HL-60 (cell line): ENCODE results near the gene CAB39L.

ENCODE experiments used
- DNase-seq, 2 experiments: peaks; one replicate each; pipeline ENCODE4 v3.0.0-alpha.2; 2010 to 2020; ENCODE audit warnings: low read depth in 1 of 2, low spot score in 1 of 2
- H3K27ac ChIP-seq: fragments of 250-450 bp; sonication (Bioruptor Pico); replicated peaks from 2 replicates; pipeline ENCODE4 v1.5.1; 2020; ENCODE audit warnings: mild to moderate bottlenecking, moderate library complexity
- H3K27me3 ChIP-seq: fragments of 250-450 bp; sonication (Bioruptor Pico); 2 replicates; pipeline ENCODE4 v1.5.1; 2021; ENCODE audit warnings: mild to moderate bottlenecking, moderate library complexity; ENCODE audit not compliant: insufficient read depth, poor library complexity, severe bottlenecking
- H3K4me3 ChIP-seq: replicated peaks from 2 replicates; pipeline ENCODE4 v1.5.1; 2011; ENCODE audit warnings: mild to moderate bottlenecking, control low read depth, low read length; ENCODE audit not compliant: insufficient read depth
- CTCF ChIP-seq: IDR thresholded peaks from one replicate; pipeline ENCODE4 v1.5.1; 2011; ENCODE audit warnings: low read length, control low read depth, inconsistent platforms; ENCODE audit not compliant: insufficient read depth
- GABPA ChIP-seq: IDR thresholded peaks from 2 replicates; pipeline ENCODE4 v1.6.1; 2012; ENCODE audit warnings: low read depth
- POLR2AphosphoS5 ChIP-seq: IDR thresholded peaks from 2 replicates; pipeline ENCODE4 v1.6.1; 2012; ENCODE audit warnings: low read depth
- REST ChIP-seq: IDR thresholded peaks from 2 replicates; pipeline ENCODE4 v1.6.1; 2012; ENCODE audit warnings: low read depth; ENCODE audit not compliant: insufficient replicate concordance
- SPI1 ChIP-seq: IDR thresholded peaks from 2 replicates; pipeline ENCODE4 v1.6.1; 2012; ENCODE audit warnings: low read depth, mild to moderate bottlenecking, borderline replicate concordance

The CAB39L gene

GRCh38 chr13:49292742-49293486, 150.9 kb downstream of the CAB39L start:
- no peak overlapping the region for H3K27ac ChIP-seq
- TF ChIP-seq REST, result no peak
- no peak for TF ChIP-seq CTCF
- TF ChIP-seq SPI1, result no peak

GRCh38 chr13:49288458-49288857, 155.4 kb downstream of the CAB39L start:
- no peak overlapping the region for H3K27ac ChIP-seq
- no peak for DNase-seq
- H3K4me3 ChIP-seq, result no peak overlapping the region
- H3K27me3 ChIP-seq, result no peaks in the 10 kb centered on the region
- no peak for TF ChIP-seq REST
- TF ChIP-seq SPI1, result no peak
- no peak for TF ChIP-seq POLR2AphosphoS5
- TF ChIP-seq GABPA, result no peak
- no peak for TF ChIP-seq CTCF

More at GRCh38 chr13:49292742-49293486, 150.9 kb downstream of the CAB39L start:
- Histone ChIP-seq H3K4me3 (no peak overlapping the region), H3K27me3 (no peaks in the 10 kb centered on the region)
- no peak for DNase-seq

GRCh38 chr13:49287995-49288394, 155.9 kb downstream of the CAB39L start:
- Histone ChIP-seq H3K27me3 (no peaks in the 10 kb centered on the region), H3K27ac (no peak overlapping the region), H3K4me3 (no peak overlapping the region)
- TF ChIP-seq CTCF, result no peak
- no peak for TF ChIP-seq REST
- no peak for DNase-seq
